Activated CD4-positive, alpha-beta T cell treated with anti-CD3 and anti-CD28 coated beads, Interleukin-10, Interleukin-2, amounts not matched to agents 100 ng/mL and 50 ng/mL, durations not matched to agents 16 hours and 8 hours (primary cell): ENCODE results near the gene ALPI.

Source experiments
- DNase-seq: peaks from one replicate; pipeline ENCODE4 v3.0.0-alpha.2; 2020

ALPI gene

DNA sequence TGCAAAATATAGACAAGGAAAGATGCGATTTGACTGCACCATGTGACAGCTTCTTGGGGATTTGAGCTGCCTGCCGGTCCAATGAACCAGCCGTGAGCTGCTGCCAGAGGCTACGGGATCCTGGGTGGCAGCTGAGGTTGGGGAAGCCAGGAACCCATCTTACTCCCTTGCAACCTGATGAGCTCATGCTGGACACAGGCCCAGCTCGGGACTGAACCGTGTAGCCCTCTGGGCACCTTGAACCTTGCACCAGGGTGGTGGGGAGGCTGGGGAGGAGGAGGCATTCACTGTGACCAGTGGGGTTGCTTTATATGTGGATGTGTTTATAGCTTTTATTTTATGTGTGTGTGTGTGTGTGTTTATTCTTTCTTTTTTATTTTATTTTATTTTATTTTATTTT is 9.1 kb downstream of the ALPI start:
- DNase-seq, result no peak

DNA sequence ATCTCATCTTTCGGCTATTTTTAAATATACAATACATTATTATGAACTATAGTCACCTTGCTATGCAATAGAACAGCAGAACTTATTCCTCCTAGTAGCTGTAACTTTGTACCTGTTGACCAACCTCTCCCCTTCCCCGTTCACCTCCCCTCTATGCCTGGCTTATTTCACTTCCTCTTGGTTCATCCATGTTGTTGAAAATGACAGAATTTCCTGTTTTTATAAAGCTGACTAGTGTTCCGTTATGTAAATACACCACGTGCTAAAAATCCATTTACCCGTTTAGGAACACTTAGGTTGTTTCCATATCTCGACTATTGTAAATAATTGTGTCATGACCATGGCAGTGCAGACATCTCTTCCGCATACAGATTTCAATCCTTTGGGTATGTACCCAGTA is 10.3 kb downstream of the ALPI start:
- DNase-seq, result no peak

DNA sequence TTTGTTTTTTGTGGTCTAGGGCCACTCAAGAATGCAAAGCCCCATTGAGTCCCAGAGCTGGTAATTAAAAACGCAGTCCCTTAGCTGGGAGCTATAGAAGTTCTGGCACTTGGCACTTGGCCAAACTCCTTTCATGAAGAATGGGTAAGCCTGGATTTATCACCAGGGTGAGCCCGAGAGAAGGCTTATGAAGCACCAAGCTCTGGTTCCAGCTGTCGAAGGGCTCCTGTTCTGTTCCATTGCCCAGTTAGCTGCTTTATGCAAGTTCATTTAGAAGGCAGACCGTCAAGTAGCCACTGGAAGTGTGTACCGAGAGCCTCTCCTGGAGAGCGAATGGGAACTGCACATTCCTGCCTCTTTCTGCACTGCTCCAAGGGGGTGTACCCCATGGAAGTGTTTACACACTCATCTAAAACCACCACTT is 17.5 kb downstream of the ALPI start:
- no peak for DNase-seq

DNA sequence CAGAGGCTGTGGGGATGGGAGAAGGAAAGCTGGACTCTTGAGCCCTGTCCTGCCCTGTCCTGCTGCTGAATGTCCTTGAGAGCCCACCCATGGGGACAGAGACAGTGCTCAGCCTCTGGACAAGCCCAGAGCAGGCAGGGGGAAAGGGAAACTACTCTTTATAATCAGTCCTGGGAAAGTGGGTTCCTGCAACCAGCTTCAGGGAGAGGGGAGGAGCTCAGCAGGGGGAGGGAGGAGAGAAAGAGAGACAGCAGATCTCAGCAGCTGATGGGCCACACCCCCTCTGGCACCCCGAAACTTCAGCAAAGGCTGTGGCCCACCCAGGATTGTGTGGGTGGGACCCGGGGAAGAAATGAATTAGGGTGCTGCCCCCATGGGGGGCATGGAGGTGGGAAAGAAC is 20.1 kb downstream of the ALPI start:
- DNase-seq, result no peak

DNA sequence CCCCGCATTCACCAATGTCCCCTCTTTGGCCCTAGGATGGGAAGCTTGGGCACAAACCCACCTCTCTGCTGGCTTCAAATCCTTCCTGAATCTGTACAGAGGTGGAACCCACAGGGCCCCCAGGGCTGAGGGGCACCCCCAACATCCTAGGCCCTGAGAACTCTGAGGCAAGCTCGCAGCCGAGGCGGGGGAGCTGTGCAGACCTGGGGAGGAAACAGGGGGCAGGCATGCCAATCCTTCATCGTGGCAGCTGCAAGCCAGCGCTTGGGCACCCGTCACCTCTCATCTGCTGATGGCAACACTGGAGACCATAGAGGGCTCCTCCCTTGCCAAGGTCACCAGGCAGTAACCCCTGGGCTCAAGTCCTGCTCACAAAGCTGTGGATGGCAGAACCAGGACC is 20.8 kb downstream of the ALPI start:
- DNase-seq, result no peak

DNA sequence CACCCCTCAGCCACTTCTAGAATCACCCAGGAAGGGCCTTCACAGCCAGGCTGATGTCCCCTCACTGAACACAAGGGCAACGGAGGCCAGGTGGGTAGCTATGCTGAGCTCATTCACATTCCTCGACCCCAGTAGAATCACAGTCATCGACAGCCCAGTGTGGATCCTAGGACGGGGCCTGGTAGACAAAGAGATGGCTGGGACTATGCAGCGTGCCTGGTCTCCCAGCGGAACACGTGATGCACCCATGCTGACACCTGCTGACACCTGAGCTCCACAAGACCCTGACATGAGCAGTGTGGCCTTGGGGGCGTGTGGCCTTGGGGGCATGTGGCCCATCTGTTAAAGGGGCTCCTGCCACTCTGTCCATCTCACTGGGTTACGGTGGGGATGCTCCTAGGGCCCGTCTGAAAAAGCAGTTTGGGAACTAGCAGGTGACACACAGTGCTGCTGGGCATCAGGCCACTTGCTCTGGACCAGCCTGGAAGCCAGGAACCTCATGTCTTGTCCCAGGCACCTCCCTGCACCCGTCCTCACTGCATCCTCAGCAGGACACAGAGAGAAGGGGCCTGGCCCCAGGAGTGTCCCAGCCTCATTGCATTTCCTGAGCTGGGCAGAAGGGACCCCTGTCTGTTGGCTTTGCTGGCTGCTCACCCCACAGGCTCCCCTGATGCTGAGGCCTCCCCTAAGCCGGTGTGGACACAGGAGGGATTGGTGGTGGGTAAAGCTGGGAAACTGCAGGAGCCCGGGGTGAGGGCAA is 22.0 kb downstream of the ALPI start:
- DNase-seq, result no peak

DNA sequence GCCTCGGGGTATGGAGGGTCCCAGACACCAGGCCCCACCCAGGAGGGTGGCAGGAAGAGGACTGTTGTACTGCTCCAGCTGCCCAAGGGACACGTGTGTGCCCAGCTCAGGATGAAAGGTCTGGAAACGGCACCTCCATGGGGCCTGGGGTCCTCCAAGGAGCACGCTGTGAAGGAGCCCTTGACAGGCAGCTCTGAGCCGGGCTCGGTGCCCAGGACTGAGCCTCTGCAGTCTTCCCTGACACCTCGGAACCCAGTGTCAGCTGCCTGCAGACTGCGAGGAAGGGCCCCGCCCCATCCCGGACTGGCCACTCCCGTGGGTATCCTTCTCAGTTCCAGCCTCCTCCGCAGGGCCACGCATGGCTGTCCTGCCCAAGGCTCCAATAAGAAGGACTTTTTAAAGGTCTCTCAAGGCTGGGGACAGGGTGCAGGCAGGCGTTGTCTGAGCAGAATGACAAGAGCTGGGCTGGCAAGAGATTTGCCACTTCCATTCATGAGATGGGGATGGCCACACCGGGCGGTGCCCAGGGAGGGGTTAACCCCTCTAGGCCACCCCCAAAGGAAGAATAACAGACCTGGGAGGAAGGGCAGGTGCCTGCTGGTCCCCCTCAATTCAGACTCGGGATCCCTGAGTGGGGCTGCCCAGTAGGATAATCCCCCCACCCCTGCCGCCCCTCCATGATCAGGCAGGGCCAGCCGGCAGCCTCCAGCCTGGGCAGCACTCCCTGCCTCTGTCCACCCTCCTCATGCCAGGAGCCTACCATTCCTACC is 22.8 kb downstream of the ALPI start:
- no peak for DNase-seq

DNA sequence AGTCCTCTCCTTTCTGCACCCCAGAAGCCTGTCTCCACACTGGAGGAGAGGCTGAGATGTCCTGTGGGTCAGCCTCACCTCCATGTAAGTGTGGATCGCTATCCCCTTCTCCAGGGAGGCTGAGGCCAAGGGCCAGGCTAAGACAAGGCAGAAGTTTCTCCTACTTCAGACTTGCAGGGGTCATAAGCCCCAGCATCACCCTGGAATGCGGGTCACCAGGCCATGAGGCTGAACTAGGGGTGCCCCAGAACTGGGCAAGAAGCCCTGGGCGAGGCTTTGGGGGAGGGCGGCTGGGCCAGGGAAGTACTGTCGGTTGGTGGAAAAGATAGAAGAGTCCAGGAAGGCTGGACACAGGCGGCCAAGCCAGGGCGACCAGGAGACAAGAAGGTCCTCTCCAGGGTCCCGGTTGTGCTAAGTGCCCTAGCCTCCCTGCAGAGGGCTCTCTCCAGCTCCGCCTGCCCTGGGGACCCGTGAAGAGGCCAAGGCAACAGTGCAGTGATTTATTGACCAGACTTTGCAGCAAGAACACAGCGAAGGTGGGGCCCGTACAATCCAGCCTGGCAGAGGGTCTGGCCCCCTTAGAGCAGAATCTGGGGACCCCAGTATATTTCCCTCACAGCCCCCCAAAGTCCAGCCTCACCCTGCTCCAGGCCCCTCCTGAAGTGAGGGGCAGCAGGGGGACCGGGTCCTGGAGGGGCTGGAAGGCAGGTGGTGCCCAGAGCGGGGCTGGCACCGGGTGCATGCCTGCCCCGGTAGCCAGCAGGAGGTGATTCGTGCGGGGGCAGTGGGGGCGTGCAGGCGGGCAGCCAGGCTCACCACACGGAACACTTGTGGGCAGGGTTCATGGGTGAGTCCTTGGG is 23.6 kb downstream of the ALPI start:
- no peak for DNase-seq

DNA sequence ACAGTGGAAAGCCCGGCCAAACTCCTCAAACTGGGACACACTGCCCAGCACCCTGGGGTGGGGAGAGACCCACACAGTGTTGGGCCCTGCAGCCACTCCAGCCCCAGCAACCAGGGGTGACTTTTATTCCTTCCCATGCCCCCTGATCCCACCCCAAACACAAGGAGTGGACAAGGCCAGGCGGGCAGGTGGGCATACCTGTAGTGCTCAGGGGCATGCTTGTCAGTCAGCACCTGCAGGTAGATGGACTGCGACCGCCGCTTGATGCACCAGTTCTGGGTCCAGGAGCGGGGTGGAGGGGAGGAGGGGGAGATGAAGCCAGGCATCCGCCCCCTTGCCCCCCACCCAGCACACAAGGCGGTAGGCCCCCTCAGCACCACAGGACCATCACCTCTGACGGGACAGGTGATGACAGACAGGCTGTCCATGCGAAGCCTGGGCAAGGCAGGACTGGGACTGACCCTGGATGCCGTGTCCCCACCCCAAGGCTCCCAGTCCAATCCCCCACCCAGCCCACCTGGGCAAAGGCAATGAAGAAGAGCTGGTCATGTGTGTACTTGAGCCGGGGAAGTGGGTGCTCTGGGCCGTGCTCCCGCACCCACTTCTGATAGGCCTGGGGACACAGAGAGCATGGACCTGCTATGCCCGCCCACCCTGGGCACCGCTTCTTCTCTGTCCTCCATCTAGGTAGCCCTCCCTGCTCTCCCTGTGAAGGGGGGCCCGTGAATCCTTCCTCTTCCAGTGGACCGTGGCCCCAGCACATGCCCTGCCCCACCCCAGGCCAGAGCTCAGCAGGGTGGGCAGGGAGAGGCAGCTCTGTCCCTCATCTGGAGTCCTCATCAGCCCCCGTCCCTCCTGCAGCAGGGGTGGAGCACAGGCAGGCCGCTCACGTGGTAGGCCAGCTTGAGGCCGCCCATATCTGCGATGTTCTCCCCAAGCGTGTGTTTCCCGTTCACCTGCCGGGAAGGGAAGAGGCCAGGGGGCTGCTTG is 24.5 kb downstream of the ALPI start:
- DNase-seq, result no peak

DNA sequence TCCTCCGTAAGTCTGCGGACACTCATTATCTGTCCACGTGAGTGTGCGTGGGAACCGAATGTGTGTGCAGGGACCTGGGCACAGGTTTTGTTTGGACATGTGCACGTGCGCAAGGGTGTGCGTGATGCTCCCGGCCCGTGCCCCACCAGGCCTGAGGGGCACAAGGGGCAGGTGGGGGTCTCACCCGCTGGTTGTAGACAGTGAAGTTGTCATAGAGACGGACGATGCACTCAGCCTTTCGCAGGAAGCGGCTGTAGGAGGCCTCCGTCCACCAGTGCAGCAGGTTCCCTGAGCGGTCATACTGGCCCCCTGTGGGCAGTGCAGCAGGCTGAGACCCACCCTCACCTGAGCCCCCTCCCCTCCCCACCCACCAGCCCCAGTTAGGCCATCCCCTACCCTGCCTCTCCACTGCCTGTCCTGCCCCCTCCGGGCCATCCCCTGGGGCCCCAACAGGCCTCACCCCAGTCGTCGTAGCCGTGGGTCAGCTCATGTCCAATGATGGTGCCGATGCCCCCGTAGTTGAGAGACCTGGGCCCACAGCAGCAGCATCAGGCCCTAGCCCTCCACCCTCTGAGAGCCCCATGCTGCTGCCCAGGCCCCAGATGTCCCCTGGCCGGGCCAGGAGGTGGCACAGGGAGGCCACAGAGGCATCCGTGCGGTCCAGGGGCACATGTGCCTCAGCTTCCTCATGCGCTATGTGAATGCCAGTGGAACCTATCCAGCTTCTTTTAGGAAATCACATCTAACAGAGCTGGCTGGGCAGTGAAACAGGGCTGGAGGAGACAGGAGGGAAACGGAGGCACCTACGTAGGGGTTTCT is 25.6 kb downstream of the ALPI start:
- DNase-seq, result no peak

DNA sequence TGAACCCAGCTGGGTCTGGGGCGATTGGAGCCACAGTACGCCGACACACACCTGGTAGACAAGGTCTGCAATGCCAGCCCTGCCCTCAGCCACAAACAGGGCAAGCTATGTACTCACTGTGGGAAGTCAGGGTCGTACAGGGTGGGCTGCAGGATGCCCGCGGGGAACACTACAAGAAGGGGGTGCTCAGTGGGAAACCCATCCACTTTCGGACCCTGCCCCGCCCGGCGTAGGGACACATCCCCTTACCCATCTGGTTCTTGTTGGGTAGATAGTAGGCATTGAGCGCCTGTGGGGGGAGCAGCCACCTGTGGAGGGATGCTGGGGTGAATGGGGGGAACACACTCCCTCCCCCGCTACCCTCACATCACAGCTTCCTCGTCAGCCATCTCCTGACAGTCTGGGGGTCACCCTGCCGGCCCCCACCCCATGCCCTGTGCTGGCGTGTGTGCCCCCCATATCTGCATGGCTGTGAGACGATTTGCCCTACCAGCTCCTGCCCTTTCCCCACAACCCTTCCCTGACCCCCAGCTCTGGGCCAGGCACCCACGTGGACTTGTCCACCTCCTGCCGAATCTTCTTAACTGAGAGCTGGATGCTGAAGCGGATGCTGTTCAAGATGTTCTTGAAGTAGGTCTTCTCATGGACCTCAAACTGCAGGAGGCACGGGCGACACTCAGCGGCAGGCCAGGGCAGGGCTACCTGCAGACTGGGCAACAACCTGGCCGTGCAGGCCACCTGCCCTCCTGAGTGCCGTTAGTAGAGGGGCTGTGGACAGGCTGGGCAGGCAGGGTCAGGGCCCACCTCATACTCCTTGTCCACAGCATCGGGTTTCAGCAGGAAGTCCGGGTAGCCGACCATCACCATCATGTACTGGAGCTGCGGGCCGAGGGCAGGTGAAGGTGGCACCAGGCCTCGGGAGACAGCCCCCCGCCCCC is 26.6 kb downstream of the ALPI start:
- DNase-seq, result no peak

DNA sequence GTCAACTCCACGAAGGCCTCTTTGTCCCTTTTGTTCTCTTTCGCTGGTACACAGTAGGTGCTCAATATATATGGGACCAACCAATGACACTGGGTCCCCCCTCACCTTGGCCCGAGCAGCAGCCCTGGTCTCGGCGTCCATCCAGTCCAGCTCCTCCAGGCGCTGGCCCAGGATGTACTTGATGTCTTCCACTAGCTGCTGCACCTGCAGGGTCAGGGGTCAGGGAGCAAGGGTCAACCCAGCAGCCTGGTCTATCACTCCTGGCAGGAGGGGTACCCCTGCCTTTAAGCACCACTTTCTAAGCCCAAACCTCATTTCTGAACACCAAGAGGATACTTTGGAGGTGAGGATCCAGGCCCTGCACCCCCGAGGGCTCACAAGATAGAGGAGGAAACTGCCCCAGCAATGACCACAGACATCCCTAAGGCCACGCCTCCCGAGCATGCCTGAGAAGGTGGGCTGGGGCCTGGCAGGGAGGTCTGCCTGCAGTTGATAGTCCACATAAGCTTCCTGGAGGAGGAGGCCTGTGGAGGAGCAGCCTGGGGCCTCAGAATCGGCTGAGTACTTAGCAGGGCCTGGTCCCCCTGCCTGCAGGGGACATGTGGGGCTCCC is 27.5 kb downstream of the ALPI start:
- no peak for DNase-seq

DNA sequence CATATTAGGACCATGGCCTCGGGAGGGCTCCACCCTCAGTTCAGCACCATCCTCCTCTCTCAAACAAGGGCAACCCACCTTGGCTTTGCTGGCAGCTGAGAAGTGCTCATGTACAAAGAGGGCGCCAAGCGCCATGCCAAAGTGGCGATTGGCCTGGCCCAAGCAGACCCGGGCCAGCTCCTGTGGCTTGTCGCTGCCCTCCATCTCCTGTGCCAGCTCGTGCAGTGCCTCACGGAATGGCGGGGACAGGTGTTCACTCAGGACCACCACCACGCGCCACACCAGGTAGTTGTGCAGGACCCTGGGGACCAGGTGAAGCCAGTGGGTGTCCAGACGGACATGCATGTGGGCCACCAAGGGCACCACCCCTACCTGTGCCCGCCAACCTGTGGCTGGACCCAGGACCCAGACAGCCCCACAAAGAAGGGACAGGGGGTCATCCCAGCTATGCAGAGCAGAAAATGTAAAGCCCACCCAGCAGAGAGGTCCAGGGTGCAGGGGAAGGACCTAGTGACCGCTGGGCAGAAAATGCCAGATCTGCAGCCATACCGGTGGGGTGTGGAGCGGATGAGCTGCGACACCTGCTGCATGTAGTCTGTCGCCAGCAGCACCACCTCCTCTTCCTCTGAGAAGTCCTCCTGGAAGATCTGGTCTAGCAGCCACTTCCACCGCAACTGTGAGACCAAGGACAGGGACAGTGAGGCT is 28.1 kb downstream of the ALPI start:
- DNase-seq, result no peak

DNA sequence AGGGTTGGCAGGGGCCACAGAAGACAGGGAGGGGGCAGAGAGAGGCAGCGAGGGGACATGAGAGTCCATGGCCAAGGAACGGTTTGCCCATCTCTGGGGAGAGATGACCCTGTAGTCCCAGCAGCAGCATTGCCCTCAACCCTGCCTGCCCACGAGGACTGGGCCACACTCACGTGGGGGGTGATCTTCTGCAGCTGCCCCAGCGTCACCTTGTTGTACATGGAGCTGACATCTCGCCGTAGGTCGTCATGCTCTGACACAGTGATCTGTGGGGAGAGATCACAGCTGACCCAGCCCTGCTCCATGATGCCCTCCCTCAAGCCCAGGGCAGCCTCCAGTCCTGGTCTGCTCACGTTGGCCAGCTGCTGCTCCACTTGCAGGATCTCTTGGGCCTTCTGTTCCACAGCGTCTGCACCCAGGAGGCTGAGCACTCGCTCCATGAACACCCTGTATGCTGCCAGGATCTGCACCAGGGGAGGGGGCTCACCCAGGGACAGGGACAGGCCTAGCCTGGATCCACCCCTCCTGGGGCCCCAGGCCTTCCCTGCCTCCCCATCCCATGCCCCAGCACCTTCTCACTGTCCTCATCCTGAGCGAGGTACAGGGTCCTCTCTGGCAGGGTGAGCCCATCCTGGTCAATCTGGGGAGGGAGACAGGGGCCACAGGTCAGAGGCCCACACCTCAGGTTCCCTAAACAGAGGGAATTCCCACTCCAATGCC is 28.8 kb downstream of the ALPI start:
- no peak for DNase-seq

DNA sequence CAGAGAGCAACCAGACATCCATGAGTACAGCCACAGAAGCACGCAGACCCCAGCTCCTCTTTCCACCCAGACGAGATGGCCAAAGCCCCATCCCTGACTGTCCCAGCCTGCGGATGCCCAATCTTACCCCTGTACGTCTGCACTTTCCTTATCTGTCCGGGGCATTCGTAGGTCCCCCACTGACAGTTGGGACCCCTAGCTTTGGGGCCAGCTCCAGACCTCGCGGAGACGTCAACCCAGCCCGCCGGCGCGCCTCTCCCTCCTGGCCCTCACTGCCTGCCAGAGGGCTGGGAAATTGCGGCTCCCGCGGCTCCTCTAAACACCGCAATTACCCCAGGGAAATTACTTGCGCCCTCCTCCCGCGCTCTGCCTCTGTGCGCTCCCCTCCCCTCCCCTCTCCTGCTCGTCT is 29.4 kb downstream of the ALPI start:
- DNase-seq, result no peak

DNA sequence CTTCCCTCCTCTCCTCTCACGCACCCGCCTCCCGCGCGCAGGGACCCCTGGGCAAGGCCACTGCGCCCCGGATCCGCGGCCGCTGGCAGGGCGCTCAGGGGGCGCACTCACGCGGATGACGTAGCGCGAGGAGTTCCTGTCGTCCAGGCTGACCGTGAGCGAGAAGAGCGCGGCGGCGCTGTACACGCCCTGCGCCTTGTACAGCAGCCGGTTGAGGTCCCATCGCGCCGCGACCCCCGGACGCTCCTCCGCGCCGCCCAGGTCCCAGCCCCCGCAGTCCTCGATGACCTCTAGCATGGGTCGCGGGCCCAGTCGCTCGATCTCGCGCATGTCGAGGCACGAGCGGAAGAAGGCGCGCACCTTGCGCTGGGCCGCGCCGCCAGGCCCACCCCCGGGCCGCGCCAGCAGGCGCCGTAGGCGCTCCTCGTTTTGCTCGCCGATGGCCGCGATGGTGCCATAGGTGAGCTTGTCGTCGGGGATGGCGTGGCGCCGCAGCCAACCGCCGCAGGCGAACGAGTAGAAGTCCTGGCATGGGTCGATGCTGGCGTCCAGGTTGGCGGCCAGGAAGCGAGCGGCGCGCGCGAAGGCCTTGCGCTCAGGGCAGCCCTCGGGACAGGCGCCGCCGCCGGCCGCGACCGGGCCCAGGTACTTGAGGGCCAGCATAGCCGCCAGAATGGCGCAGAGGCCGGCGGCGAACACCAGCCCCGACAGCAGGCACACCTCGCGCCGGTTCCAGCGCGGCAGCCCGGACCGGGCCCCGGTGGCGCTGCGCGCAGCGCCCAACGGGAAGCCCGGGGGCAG is 30.0 kb downstream of the ALPI start:
- no peak for DNase-seq

DNA sequence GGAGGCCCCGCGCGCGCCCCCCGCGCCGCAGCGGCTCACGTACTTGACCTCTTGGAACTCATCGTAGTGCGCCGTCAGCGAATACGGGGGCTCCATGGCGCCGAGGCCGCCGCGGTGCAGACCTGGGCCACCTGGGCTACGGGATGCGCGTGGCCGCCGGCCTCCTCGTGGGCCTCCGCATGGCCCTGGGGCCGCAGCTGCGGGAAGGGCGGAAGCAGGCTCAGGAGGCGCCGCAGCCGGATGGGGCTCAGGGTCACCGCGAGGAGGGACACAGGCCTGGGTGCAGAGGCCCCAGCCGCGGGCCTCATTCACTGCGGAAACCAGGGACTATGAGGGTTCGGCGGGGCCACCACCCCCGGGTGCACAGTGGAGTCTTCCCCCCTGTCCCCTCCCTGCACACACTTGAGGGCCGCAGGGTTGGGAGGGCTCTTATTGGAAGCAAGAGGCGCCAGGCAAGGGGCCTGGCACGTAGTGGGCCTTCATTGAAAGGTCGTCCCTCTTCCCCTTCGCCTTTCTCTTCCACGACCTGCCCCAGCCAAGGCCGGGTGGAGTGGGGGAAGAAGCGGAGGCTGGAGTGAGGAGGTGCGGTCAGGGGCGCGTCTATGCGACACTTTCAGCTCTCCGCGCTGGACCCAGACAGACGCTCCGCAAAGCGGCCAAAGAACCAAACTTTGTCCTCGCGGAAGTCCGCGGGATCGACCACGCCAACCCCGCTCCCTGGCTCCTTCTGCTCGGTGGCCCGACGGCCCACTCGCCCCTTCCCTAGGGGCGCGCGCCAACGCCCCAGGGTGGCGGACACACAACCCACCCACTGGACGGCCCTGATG is 30.8 kb downstream of the ALPI start:
- no peak for DNase-seq
